Stimulated activated CD8-positive, alpha-beta memory T cell treated with anti-CD3 and anti-CD28 coated beads, Interleukin-2, amount 100 ng/mL, for 48 hours (primary cell): ENCODE measurements around the gene EIPR1.

ENCODE experiments used
- DNase-seq, 2 donors: peaks; one replicate each; pipeline ENCODE4 v3.0.0-alpha.2; 2020; ENCODE audit warnings: low read depth in 2 of 2

Gene EIPR1

GRCh38 chr2:3248754-3249475 lies 128.7 kb downstream of the EIPR1 start:
- DNase-seq = no peak

DNA sequence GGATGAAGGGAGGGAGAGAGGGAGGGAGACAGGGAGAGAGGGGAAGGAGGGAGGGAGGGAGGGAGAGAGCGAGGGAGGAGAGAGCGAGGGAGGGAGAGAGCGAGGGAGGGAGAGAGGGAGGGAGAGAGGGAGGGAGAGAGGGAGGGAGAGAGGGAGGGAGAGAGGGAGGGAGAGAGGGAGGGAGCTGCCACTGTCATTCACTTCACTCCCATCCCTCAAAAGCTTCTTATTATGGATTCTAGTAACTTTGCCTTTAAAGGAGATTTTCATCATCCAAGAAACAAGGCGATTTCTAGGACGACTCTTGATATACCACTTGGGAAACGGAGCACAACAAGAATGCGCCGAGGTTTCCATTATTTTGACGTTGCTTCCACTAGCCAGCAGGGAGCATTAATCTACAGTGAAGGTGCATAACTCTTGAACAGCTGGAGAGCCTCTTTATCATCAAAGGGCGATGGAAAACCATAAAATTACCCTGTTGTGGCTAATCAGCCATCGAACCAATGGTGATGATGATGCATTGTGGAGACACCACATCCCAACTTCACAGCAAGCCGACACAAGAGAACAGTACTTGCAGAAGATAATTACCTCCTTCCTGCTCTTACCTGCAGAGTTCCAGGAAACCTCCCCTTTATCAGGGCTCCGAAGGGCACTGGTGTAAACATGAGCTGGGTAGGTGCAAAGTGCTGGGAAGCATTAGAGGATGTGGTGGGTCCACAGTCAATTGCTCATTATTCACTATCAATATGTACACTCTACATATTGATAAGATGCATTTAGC lies 130.5 kb downstream of the EIPR1 start:
- DNase-seq = no peak

GRCh38 chr2:3246406-3246805 lies 131.2 kb downstream of the EIPR1 start:
- DNase-seq = no peak

- DNase-seq = no peak
These were observed 133.1 kb downstream of the EIPR1 start for GRCh38 chr2:3244486-3244885.

DNA sequence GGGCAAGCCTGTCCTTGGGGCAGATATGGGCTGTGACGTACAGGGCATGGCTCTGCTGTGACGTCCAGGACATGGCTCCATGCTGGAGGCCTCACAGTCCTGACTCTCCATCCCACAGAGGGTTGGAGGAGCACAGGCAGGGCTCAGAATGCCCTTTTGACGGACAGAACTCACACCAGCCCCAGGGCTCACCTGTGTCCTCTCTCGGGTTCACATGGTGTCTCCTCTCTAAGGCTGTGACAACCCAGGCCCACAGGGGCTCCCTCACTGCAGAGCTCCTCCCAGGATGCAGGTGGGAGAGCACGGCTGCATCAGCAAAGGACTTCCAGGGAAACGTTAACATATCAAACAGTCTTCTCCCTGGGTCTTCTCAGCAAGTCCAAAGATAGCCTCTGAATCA lies 133.8 kb downstream of the EIPR1 start:
- no peak for DNase-seq

- no peak for DNase-seq
These were observed 134.8 kb downstream of the EIPR1 start for GRCh38 chr2:3242747-3243369.

DNA sequence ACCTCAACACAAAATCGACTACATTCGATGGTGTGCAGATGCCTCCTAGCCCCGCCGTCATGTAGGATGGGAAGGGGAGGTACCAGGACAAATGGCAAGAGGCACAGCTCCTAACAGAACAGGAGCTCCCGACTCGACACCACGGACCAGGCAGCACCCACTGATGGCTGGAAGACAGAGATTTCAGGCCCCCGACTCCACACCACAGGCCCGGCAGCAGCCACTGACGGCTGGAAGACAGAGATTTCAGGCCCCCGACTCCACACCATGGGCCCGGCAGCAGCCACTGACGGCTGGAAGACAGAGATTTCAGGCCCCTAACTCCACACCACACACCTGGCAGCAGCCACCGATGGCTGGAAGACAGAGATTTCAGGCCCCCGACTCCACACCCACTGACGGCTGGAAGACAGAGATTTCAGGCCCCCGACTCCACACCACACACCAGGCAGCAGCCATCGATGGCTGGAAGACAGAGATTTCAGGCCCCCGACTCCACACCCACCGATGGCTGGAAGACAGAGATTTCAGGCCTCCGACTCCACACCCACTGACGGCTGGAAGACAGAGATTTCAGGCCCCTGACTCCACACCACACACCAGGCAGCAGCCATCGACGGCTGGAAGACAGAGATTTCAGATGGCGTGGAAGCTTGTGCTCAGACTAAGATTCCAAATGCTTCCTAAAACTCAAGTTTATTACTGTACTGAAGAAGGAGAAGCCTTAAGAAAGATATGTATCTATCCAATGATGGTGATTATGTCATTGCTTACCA lies 135.5 kb downstream of the EIPR1 start:
- DNase-seq = no peak

GRCh38 chr2:3238951-3239841 lies 138.4 kb downstream of the EIPR1 start:
- DNase-seq = no peak

DNA sequence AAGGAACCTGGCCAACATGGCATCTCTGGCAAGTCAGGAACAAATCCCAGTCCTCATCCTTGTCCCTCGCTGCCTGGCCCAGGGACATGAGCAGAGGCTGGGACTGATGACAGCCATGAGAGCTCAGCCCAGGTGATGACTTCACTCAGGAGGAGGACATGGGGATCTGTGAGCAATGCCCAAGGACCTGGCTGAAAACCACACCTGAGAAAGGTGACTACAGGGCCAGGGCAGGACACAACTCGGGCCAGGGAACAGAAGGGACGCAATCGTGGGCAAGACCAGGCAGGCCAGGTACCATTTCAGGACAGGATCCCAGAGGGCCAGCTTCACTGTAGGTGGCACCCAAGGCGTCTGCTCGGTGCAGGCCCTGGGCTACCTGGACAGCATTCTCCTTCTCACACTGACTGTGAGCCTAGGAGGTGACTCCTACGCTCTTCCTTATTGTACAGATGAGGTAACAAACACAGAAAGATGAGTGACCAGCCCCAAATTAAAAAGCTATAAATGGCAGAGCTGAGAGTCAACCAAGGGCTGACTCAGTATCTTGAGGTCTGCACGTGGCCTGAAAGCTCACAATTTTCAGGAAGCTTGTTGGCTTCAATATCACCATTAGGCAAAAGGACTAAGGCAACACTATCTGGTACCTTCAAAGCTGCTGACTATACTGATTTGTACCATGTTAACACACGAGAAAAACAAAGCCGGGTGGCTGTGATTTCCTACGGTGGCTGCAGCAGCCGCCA lies 141.1 kb downstream of the EIPR1 start:
- no peak for DNase-seq

DNA sequence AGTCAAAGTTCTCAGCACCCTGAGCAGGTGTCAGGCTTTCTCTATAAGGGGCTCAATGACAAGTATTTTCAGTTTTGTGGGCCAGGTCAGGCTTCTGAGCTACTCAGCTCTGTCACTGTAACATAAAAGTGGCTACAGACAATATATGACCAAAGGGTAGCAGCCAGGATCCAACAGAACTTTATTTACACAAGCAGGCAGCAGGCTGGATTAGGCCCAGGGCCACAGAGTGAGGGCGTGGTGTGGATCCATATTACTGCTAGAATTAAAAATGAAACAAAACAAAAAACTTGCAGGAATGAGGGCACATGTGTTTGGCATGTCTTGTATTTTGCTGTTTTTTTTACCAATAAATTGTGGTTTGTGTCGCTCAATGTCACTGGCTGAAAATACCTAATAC lies 143.7 kb downstream of the EIPR1 start:
- DNase-seq = no peak

DNA sequence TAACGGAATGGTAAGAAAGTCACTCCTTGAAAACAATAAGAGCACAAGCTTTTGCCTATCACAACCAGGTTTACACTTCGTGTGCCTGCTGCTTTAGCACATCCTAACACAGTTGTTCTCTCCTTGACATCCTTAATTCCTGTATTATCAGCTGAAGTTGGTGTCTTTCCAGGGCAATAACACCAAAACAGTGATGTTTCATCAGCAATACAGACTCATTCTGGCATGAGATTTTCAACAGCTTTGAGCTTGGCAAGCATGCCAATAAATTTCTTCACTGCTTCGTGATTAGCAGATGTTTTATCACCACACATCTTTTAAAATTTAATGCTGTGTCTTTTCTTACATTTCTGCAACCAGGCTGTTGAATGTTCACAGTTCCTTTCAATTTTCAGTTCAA lies 148.4 kb downstream of the EIPR1 start:
- no peak for DNase-seq

DNA sequence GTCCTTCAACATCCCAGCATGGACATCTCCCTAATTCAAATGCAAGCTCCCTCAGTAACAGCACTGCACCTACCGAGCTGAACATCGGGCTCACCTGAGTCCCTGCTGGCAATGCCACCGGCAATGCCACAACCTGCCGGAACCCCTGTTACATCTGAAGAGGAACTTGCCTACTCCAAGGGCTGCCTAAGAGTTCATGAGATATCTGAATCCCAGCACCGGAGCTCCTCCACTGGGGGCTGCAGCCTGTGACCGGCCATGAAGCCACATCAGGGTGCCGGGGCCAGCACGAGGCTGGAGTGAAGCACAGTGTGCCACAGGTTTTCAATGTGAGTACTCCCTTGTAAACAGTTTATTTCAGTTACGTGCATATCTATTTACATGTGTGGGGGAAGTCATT lies 152.9 kb downstream of the EIPR1 start:
- no peak for DNase-seq

DNA sequence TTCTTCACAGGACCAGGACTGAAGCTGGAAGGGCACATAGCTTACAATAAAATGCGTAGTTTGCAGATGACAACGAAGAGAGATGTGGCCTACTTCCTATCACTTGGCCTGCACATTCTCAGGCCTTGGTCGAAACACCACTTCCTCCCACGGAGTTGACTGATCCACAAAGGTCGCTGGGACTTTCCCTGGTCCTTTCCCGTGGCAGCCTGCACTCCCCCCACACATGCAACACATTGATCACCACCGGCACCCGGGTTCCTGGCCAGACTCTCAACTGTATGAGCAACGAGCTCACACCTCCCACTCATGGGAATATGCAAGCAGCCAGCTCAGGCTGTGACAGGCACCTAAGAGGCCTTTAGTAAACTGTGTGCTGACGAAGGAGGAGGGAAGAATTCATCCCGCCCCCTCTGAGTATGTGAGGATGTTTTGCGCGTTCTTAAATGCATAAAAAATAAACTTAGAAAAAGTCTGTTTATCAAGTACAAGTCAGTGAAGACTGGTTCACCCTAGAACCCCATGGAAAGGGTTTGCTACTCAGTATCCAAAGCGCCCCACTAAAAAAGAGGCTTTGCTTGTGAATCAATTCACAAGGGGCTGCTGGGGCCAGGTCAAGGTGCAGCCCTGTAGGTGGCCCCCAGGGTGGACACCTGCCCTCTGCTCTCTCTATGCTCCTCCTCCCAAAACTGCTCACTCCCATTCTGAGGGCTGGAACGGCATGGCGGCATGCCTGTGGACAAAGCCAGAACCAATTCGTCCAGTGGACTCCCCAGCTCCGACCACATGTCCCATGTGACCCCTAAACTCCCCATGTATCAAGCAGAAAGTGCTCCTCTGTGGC lies 154.3 kb downstream of the EIPR1 start:
- peak; percentile 78 for DNase-seq

GRCh38 chr2:3222636-3223035 lies 155.0 kb downstream of the EIPR1 start:
- peak; percentile 42 to 44 for DNase-seq

DNA sequence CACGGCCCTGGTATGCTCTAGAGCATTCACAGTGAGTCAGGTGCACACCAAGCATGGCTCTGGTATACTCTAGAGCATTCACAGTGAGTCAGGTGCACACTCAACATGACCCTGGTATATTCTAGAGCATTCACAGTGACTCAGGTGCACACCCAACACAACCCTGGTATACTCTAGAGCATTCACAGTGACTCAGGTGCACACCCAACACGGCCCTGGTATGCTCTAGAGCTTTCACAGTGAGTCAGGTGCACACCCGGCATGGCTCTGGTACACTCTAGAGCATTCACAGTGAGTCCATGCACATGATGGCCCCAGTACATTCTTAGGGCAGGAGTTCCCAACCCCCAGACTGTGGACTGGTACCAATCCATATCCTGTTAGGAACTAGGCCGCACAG lies 158.1 kb downstream of the EIPR1 start:
- DNase-seq = no peak

- no peak for DNase-seq
These were observed 160.0 kb downstream of the EIPR1 start for GRCh38 chr2:3217646-3218045.

GRCh38 chr2:3216841-3217495 lies 160.7 kb downstream of the EIPR1 start:
- DNase-seq = no peak

DNA sequence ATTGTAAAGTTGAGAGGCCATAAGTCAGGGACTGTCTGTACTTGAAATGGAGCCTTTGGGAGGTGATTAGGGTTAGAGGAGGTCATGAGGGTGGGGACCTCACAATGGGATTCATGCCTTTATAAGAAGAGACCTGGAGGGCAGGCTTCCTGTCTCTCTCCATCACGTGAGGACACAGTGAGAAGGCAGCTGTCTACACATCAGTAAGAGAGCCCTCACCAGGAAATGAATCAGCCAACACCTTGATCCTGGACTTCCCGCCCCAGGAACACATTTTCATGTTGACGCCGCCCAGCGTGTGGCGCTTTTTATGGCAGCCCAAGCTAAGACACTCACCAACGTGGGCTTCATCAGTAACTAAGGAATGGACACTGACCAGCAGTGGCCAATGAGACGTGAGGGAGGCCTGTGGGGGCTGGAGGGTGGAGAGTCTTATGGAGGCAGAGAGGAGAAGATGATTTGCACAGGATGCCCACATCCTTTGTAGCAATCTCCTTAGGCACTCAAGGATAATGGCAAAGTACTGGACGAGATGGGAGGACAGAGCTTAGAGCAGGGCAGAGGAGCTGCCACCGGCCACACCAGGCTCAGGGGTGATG lies 162.7 kb downstream of the EIPR1 start:
- DNase-seq = no peak

GRCh38 chr2:3214065-3214464 lies 163.6 kb downstream of the EIPR1 start:
- no peak for DNase-seq
